Neural progenitor cell (in vitro differentiated cells): ENCODE results near the gene TWIST2.

Experiments
- EZH2 ChIP-seq: fragments of 200-600 bp; sonication (generic); IDR thresholded peaks from 2 replicates; pipeline ENCODE4 v1.6.1; 2017; ENCODE audit warnings: antibody characterized with exemption, mild to moderate bottlenecking, moderate library complexity
- EZH2phosphoT487 ChIP-seq: fragments of 200-600 bp; sonication (generic); IDR thresholded peaks from 2 replicates; pipeline ENCODE4 v1.6.1; 2017; ENCODE audit warnings: antibody characterized with exemption
- TF ChIP-seq, protein P1 (sequence below): fragments of 200-600 bp; sonication (generic); IDR thresholded peaks from 2 replicates; pipeline ENCODE4 v1.5.1; 2017; ENCODE audit warnings: antibody characterized with exemption, mild to moderate bottlenecking

DNA sequence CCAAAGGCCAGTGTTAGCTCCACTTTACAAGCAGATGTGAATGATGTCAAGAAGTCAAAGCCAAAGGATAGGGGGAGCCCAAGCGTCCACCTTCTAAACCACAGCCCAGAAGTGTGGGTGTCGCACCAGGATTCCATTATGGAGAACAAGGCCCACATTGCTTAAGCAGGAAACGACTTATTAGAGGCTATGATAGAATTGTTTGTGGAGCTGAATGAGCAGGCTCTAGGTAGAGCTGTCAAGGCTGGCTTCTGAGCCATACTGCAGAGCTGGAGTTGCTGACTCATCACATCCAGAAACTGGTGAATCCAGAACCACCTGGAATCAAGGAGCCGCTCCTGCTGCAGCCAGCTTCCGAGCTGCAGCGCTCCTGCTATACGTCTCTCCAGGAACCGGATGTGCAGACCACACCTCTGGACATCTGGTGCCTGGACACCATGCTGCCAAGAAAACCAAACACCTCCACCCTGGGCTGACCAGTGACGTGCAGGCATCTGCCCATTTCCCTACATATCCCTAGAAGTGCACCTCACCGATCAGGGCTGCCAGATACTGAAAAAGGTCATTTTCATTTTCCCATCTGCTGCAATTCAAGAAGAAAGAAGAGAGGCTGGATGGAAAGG is 6.2 kb upstream of the TWIST2 start:
- TF ChIP-seq EZH2 (no peak), EZH2phosphoT487 (no peak)
- TF ChIP-seq, protein P1, sequence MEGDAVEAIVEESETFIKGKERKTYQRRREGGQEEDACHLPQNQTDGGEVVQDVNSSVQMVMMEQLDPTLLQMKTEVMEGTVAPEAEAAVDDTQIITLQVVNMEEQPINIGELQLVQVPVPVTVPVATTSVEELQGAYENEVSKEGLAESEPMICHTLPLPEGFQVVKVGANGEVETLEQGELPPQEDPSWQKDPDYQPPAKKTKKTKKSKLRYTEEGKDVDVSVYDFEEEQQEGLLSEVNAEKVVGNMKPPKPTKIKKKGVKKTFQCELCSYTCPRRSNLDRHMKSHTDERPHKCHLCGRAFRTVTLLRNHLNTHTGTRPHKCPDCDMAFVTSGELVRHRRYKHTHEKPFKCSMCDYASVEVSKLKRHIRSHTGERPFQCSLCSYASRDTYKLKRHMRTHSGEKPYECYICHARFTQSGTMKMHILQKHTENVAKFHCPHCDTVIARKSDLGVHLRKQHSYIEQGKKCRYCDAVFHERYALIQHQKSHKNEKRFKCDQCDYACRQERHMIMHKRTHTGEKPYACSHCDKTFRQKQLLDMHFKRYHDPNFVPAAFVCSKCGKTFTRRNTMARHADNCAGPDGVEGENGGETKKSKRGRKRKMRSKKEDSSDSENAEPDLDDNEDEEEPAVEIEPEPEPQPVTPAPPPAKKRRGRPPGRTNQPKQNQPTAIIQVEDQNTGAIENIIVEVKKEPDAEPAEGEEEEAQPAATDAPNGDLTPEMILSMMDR: no peak
